GM19035 (cell line): ENCODE results near the gene PLAU.
A peak's percentile ranks its signal among the peaks of the same experiment; 100 is the strongest.
"Not testable (repeated sequence)": the region's sequence is repeated elsewhere in the genome, so short reads cannot be mapped to it uniquely, and the experiment has no call there.

Source experiments
- ATAC-seq: cut with Tn5 transposase; IDR thresholded peaks from one replicate; pipeline ENCODE4 v1.9.1; 2021; ENCODE audit not compliant: unreplicated experiment

Gene PLAU

DNA sequence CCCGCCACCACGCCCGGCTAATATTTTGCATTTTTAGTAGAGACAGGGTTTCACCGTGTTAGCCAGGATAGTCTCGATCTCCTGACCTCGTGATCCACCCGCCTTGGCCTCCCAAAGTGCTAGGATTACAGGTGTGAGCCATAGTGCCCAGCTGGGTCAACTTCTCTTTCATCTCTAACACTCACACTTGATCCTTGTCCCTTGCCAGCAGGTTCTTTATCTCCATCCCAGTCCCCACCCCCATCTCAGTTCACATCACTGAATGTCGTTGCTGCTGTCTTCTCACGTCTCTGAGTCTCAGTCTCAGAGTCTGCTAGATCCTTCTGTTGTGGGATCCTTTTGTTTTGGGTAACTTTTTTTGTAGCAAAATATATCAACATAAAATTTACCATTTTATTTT is 15.6 kb upstream of the PLAU start:
- ATAC-seq: not testable (repeated sequence)

DNA sequence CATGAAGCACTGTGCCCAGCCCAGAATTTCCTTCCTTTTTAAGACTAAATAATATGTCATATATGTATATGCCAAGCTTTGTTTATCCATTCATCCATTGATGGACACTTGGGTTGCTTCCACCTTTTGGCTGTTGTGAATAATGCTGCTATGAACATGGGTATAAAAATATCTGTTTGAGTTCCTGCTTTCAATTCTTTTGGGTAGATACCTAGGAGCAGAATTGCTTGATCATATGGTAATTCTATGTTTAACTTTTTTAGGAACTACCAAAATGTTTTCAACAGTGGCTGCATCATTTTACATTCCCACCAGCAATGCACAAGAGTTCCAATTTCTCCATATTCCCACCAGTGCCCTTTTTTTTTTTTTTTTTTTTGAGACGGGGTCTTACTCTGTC is 13.2 kb upstream of the PLAU start:
- ATAC-seq: no peak

DNA sequence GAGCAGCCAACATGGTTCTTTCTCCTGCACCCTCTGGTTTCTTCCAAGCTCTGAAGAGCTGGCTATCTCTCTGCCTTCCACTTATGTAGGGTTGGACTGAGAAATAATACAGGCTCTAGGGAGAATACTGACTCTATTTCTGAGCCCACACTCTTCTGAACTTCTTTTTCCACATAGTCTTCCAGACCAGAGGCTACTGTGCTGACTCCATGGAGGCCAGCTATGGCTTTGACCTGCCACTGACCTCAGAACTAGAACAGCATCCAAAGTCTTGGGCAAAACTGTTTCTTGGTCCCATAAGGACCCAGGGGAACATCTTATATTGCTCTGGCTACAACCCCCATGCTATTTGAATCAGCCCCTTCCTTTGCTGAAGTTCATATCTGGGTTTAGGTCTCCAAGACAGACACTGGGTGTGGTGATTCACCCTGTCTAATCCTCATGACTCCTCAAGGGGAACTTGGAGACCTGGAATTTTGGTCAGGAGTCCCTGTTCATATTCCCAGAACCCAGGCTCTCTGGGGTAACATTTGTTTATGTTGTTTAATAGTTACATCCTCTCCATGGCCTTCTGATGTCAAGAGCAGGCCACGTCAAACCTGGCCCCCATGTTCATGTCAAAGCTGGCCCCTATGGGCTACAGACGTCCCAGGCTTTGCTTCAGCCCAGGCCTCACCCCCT is 12.1 kb upstream of the PLAU start:
- ATAC-seq: no peak

DNA sequence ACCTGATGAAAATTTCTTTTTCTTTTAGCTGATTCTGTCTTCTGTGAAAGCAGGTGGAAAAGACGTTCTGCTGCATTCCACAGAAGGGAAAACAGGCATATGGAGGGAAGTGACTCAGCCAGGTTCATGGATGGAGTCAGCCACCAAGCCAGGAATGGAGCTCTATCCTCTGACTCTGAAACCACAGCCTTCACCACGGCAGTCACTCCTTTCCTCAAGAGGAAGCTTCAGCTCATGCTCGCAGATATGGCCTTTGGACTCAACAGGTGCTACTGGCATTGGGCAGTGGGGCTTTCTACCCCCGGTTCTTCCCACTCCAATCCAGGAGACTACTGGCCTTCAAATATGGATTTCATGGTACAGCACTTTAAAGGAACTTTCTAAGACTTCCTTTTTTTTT is 11.5 kb upstream of the PLAU start:
- ATAC-seq: no peak

DNA sequence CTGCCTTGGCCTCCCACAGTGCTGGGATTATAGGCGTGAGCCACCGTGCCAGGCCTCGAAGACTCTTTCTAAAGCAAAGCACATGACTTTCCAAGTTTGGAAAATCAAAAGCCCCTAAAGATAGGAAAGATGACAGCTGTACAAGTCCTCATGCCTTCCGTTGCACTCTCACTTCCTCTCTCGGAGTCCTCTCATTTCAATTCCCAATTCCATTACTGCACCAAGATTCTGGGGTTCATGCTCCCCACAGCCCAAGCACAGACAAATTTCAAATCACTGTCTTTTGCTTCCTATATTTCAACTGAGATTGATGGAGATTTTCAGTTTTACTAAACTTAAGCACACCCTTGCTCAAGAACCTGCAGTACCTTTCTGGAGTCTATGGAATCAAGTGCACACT is 10.9 kb upstream of the PLAU start:
- no peak for ATAC-seq

DNA sequence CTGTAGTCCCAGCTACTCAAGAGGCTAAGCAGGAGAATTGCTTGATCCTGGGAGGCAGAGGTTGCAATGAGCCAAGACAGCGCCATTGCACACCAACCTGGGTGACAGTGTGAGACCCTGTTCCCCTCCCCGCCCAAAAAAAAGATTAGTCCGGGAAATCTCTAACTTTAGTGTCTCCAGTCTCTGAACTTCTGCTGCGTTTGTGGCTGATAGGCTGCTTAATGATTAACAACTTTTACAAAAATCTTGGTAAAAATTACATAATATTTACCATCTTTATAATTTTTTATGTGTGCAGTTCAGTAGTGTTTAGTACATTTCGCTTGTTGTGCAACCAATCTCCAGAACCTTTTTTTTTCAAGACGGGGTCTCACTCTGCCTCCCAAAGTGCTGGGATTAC is 9.7 kb upstream of the PLAU start:
- ATAC-seq: no peak

DNA sequence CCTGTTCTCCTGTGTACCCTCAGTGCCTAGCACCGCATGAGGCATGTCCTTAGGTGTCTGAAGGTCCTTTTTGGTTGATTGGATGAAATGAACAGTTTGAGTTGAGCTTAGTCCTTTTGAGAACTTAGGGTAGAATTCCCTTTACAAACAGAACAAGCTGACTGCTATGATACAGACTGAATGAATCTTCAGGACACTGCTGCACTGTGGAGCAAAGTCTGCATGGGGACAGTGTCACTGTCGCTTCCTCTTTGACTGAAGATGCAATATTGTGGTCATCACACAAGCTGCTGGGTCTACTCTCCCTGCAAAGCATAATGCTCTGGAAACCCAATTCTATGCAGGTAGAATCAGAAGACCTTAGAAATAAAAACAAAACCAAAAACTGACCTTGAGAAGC is 8.6 kb upstream of the PLAU start:
- ATAC-seq: no peak

DNA sequence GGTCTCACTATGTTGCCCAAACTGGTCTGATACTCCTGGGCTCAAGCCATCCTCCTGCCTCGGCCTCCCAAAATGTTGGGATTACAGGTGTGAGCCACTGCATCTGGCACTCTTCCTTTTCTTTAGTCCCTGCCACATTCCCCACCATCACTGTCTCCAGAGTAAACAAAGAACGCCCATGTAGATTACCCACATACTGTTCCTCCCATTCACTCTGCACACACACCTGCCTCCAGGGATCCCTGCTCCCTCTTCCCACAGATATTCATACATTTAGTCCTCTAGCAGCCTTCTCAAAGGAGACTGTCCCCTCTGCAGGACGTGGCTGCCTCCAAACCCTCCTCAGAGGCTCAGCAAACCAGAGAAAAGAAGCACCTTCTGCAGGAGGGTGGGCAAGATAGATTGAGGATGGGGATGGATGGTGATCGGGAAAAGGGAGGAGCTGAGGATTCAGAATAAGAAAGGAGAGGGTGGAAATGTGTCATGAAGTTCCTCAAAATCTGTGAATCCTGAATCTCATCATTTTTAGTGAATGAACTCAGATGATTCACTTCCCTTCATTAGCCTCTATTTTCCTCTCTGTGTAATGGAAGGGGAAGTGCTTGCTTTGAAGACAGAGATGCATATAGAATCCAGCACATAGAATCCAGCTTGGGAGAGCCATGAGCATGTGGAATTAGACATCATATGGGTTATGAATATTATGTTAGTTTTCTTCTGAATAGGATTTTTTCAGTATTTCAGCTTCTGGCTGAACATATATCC is 5.5 kb upstream of the PLAU start:
- ATAC-seq: no peak

DNA sequence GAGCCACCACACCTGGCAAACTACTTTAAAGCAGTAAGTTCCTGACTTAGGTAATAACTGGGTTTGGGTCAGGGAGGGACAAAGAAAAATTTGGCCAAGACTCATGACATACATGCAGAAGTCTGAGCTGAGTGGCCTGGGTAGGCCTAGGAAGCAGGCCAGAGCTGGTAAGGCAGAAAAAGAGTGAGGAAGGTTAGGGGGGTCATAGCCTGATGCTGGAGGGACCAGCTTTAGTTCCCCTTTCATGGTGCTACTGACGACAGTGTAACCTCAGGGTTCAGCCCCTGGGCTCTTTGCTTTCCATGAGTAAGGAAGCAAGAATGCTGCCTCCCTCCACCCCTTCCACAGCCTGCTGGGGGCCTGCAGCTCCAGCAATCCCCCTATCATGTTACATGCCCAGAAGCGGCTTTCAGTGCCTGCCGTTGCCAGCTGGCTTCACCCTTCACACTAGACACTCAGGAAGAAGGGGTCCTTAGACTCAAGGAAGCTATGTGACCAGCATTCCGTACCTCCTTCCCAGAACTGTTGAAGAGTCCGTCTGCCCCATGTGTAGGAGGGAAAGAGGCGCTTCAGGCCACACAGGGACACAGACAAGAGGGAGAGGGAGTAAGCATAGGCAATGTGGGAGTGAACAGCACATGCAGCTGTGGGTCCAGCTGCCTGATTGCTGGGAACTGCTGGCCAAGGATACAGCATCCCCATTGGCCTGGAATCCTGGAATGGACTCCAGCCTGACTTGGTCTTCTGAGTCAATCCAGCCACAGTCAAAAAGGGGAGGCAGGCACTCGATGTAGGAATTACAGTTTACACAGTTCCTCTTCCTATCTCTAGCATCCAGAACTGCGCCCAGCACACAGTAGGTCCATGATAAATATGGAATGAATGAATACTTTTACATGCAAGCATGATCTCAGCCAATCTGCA is 4.1 kb upstream of the PLAU start:
- no peak for ATAC-seq

DNA sequence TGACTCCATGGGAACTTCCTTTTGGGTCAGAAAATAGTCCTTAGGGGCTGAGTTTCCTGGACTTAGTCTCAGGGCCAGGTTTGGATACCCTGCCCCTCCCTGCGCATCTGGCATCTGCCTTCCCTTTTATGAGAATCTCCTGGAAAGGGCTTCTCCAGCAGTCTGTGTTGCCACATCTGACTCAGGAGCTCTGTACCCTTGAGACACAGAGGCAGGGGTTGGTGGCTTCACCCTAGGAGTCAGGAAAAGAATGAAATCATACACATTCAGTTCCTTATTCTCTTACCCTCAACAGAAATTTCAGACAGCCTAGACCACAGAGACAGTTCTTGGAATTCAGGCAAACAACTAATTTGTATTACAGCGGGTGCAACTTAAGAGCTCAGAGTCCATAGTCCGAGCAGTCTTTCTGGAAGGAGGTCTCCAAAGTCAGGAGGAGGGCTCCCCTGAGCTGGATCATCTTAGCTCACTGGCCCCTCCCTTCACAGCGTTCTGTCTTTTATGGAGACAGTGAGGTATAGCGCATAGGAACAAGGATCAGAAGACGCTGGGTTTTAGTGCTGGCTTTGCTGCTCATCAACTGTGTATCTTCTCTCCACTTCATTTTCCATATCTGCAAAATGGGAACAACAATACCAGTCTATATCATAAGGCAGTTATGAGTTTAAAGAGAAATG is 3.0 kb upstream of the PLAU start:
- no peak for ATAC-seq

DNA sequence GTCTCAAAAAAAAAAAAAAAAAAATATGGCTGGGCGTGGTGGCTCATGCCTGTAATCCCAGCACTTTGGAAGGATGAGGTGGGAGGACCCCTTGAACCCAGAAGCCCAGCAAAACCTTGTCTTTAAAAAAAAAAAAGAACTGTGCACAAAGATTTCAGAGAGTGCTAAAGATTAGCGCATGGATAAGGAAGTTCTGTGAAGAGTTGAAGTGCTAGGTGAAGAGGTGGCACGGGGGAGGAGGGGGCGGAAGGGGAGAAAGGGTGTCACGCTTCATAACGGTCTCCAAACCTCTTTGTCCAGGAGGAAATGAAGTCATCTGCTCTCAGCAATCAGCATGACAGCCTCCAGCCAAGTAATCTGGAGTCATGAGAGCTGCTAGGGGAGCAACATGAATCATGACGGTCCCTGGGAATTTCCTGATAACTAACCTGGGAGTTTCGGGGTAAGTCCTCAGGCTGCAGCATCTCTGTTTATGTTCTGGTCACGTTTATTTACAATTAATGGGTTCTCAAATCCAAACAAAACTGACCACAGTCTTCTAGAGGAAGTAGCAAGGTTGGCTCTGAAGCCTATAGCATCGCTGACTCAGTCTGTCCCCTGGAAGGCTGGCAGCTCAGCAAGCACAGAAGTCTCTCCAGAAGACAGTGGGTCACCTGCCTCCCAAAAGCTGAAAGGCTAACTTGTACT is 1.9 kb upstream of the PLAU start:
- ATAC-seq: peak; percentile 52

DNA sequence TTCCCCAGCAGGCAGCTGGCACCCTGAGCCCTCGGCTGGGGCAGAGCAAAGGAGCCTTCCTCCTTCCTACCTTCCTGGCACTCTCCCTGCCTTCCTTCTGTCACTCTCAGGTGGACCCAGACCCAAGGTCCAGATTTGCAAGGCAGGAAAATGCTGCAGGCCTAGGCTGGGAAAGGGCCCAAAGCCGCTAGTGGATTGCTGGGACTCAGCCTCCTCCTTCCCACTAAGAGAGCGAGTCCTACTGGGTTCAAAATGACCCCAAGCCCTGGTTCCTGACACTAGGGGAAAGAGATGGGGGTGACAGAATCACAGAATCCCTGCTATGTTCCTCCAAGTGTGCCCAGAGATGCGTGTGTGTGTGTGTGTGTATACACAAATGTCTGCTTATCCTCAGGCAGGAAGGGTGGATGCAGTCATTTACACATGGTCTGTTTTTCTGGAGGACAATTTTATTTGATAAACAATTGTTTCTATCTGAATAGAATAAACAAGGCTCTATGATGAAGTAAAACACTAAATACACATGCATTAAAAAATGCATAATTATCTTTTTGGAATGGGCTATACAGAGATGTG is 1.3 kb upstream of the PLAU start:
- no peak for ATAC-seq

DNA sequence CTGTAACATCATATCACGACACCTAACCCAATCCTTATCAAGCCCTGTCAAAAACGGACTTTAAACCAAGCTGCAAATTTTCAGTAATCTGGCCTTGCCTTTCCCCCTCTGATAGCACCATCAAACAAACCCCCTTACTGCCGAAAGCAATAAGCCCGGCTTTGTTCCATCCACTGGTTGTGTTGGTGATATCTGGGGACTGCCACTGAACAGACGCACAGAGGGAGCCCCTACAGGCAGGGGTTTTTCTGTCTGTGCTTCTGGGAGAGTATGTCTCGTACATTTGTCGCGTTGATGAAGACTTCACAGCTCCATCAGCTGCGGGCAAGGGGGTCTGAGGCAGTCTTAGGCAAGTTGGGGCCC is 550 bp upstream of the PLAU start:
- ATAC-seq: no peak

DNA sequence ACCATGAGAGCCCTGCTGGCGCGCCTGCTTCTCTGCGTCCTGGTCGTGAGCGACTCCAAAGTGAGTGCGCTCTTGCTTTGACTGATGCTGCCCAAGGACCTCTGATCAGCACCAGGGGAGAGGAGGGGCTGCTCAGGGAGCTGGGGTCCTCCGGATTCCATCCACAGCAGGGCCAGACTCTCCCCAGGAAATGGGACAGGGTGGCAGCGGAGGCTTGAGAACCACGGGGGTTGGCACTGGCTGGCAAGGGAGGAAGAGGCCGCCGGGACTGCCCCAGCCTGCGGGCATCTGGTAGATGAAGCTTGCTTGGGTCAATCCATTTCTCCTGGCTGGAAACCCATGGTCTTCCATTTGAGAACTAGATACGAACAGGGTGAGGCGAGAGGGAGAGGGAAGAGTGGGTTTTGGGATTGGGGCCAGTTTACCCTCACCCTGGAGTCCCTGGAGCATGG is 647 bp downstream of the PLAU start:
- no peak for ATAC-seq

DNA sequence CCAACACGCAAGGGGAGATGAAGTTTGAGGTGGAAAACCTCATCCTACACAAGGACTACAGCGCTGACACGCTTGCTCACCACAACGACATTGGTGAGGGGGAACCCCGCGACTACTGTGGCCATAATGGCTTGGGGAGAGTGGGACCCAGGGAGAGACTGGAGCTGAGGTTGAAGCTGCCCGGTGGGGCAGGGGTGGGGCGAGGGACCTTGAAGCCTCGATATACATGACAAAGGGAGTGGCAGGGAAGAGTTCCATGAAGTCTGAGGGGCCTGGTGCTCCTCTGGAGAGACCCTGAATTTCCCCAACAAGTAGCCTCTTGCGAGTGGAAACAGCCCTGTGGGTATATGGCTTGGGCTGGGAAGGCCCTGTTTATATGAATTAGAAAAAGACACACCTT is 3.1 kb downstream of the PLAU start:
- ATAC-seq: no peak

DNA sequence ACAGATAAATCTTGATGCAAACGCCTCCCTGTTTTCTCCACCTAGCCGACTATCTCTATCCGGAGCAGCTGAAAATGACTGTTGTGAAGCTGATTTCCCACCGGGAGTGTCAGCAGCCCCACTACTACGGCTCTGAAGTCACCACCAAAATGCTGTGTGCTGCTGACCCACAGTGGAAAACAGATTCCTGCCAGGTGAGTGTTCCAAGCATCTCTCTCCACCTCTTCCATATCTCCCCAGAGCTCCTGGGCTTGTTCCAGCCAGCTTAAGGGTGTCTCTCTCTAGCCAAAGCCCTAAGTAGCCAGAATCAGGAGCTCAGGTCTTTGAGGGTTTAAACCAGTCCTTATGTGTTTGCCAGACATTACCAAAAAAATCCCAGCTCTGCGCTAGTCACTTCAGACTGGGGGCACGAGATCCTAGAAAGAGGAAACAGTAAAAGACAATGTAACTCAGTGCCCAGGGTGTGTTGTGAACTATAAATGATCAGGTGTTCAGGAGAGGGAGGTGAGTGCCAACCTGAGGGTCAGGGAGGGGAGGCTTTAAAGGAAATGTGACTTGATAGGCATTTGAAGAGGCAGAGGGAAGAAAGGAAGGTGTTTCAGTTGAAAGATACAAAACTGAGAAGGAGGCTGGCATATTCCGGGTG is 4.4 kb downstream of the PLAU start:
- no peak for ATAC-seq

DNA sequence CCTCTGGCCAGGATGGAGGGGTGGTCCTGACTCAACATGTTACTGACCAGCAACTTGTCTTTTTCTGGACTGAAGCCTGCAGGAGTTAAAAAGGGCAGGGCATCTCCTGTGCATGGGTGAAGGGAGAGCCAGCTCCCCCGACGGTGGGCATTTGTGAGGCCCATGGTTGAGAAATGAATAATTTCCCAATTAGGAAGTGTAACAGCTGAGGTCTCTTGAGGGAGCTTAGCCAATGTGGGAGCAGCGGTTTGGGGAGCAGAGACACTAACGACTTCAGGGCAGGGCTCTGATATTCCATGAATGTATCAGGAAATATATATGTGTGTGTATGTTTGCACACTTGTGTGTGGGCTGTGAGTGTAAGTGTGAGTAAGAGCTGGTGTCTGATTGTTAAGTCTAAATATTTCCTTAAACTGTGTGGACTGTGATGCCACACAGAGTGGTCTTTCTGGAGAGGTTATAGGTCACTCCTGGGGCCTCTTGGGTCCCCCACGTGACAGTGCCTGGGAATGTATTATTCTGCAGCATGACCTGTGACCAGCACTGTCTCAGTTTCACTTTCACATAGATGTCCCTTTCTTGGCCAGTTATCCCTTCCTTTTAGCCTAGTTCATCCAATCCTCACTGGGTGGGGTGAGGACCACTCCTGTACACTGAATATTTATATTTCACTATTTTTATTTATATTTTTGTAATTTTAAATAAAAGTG is 6.0 kb downstream of the PLAU start:
- ATAC-seq: no peak

DNA sequence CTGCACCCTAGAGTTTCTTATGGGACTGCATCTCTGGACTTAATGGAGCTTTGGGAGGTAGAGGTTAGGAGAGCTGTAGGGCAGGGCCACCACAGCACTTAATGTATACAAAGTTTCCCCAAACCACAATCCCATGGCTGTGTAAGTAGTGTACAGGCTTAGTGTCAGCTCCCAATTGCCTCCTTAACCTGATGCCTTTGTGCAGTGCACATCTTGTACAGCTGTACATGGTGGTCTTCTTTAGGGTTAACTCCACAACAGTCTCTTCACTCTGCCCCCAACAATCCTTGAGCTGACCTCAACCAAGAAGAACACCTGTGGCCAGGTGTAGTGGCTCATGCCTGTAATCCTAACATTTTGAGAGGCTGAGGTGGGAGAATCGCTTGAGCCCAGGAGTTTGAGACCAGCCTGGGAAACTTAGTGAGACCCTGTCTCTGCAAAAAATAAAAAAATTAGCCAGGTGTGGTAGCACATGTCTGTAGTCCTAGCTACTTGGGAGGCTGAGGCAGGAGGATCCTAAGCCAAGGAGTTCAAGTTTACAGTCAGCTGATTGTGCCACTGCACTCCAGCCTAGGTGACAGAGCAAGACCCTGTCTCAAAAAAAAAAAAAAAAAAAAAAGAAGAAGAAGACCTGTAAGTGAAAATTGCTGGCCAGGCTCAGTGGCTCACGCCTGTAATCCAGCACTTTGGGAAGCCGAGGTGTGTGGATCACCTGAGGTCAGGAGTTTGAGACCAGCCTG is 6.8 kb downstream of the PLAU start:
- no peak for ATAC-seq
